NOMO-1 treated with DMSO at 0.1 percent for 48 hours (cell line): ENCODE data around the gene CHDH.

Experiments used
- DNase-seq: peaks from one replicate; lab custom pipeline; 2025; ENCODE audit not compliant: unreplicated experiment; lab: John Stamatoyannopoulos, UW

Gene CHDH, protein sequence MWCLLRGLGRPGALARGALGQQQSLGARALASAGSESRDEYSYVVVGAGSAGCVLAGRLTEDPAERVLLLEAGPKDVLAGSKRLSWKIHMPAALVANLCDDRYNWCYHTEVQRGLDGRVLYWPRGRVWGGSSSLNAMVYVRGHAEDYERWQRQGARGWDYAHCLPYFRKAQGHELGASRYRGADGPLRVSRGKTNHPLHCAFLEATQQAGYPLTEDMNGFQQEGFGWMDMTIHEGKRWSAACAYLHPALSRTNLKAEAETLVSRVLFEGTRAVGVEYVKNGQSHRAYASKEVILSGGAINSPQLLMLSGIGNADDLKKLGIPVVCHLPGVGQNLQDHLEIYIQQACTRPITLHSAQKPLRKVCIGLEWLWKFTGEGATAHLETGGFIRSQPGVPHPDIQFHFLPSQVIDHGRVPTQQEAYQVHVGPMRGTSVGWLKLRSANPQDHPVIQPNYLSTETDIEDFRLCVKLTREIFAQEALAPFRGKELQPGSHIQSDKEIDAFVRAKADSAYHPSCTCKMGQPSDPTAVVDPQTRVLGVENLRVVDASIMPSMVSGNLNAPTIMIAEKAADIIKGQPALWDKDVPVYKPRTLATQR

GRCh38 chr3:53846134-53846850, at the start of gene CHDH, which contains the start of gene IL17RB:
Gene CHDH, minus strand, starts transcription at chr3:53846419. Its CDS starts 22,411 bp downstream, at chr3:53824008.
Gene IL17RB, plus strand, starts transcription at chr3:53846568. Its CDS starts 21 bp downstream, at chr3:53846589.
- no peak for DNase-seq

- DNase-seq, result no peak
These were observed 46.0 kb upstream of the CHDH start for GRCh38 chr3:53892286-53892637.

DNA sequence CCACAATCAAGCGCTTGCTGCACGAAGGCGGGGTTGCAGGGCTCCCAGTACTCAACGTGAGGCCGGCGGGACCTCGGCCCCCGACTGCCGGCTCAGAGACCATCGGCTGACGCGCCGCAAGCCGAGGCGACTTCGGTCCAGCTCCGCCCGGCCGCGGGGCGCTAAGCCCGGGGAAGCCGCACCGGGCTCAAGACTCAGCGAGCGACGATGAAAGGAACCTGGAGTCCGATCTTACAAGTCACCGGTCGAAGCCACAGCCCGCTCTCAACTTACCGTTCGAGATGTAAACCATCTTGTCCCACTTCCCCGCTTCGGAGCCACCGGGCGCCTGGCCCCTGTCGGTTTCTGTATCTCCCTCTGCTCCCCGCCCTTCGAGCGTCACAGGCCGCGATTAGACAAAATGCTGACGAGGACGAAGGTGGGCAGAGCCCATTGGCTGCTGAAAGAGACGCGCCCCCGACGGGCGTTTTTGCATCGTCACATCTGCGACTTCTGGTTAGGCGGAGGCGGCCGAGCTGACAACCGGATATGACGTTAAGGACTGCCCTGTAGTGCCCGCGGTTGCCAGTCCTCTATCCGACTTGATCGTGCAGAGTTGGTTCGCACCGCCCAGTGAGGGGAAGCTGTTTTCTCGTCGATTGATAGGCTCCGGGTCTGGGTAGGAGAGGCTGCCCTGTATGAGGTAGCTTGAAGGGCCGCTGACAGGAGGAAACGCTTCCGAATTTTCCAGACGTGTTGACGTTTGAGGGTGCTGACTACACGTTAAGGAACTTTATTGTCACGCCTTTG, 45.5 kb upstream of the CHDH start, which contains the start of gene SELENOK:
Gene SELENOK (minus strand): TSS at position 363 of the 789 bp plus-strand sequence.
- DNase-seq, result peak; percentile 98

- no peak for DNase-seq
These were observed 44.7 kb upstream of the CHDH start for GRCh38 chr3:53890726-53891475.

GRCh38 chr3:53888232-53888631, 42.0 kb upstream of the CHDH start:
- DNase-seq, result no peak

DNA sequence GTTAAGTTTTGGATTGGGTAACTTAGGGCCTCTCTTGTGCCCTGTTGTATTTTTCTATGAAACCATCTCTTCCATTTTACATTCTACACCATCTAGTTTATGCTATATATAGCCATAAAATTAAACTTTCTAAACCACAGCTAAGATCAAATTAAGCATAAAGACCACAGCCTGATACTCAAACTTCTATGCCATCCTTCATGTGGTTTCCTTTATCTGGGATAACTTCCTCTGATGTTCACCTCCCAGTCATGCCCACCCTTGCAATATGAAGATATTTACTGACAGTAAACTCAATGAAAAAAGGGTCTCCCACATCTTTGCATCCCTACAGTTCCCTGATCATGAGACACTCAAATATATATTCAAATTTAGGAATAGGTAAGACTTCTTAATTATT, 41.2 kb upstream of the CHDH start:
- no peak for DNase-seq

GRCh38 chr3:53885239-53885638, 39.0 kb upstream of the CHDH start:
- DNase-seq, result no peak

GRCh38 chr3:53884623-53885022, 38.4 kb upstream of the CHDH start:
- no peak for DNase-seq

GRCh38 chr3:53883008-53883407, 36.8 kb upstream of the CHDH start:
- no peak for DNase-seq

GRCh38 chr3:53881691-53882593, 35.7 kb upstream of the CHDH start, which contains the start of gene ACTR8:
Gene ACTR8, minus strand, starts transcription at chr3:53882152. Its CDS starts 51 bp downstream, at chr3:53882101.
- peak; percentile 83 for DNase-seq

DNA sequence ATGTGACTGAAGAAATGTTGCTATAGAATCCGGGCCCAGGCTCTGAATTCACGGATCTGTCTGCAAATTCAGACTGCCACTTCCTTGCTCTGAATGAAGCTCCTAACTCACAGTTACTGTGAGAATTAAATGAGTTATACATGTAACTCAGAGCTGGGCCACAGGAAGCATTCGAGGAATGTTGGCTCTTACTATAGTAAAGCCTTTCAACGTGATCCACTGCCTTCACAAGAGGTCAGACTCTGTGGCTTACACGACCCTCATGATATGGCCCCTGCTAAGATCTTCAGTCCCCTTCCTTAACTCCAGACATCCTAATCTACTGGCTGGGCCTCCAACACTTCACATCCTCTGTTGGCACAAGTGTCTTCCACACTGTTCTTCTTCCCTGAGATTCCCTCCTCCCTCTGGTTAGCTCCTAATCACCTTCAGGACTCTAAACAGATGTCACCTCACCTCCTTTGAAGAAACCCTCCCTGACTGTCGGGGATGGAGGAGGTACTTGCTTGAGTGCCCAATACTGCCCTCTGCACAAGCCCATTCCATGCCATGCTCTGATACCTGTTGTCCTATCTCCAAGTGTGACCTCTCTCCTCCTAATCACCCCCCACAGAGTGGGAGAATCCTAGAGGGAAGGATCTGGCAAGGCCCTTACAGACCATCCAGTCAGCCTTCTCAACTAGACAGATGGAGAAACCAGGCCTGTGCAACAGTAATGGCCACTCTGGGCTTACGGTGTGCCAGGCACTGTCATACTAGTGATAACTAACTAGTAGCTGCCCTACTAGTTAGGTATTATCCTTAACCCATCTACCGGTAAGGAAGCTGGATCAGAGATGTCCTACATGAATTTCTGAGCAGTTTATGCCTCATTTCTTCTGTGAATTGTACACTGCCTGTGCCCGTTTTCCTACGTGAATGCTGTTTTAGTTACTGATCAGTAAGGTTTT, 34.5 kb upstream of the CHDH start:
- no peak for DNase-seq

DNA sequence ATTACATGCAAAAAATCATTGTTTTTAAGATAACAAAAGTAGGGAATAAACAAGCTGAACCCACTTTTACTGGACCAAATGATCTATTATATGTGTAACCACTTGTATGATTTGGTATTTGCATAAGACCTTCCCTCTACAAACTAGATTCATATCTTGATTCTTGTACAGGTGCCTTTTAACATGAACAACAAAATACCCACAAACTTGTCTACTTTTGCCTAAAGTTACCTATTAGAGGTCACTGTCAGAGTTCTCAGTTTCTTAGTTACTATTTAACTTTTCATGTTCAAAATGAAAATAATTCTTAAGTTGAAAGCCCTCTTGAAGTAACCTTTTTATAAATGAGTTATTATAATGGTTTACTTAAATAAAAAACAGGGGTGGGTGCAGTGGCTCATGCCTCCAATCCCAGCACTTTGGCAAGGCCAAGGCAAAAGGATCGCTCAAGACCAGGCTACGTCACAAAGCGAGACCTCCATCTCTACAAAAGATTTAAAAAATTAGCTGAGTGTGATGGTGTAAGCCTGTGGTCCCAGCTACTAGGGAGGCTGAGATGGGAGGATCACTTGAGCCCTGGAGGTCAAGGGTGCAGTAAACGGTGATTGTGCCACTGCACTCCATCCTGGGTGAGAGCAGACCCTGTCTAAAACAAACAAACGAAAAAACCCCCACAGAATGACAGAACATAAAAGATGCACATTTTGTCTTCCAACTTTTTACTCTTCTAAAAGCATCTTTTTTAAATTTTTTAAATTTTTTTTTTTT, 19.7 kb upstream of the CHDH start:
- no peak for DNase-seq

DNA sequence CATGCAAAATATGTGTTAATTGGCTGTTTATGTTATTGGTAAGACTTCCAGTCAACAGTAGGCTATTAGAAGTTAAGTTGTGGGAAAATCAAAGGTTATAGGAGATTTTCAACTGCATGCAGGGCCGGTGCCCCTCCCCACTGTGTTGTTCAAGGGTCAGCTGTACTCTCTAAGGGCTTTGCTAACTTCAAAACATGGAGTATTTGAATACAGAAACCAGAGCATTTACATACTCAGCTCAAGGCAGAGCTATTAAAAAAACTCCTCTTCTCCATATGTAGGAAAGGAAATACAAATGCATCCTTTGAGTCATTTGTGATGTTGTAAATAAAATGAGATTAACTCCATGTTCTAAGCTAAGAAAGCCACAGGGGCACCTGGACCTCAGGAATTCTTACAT, 16.9 kb upstream of the CHDH start:
- DNase-seq, result no peak

- no peak for DNase-seq
These were observed 16.0 kb upstream of the CHDH start for GRCh38 chr3:53862241-53862640.

GRCh38 chr3:53860196-53860595, 14.0 kb upstream of the CHDH start:
- no peak for DNase-seq

DNA sequence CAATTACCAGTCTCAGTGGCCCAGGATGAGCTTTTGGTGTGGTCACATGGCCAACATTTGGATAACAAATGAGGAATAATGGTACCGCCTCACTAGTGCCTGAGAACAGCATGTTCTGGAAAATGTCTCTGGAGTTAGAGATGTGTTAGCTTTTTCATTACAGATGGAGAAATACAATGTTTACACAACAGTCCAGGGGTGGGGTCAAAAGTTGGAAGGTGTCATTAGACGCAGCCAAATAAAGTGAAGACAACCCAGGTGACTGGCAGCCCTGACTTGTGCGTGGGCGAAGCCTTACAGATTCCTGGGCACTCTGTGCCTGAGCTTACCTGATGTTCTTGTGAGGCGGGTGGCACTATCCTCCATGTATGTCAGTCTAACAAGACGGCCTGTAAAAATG, 13.0 kb upstream of the CHDH start:
- no peak for DNase-seq

GRCh38 chr3:53858096-53858741, 12.0 kb upstream of the CHDH start:
- no peak for DNase-seq
